ENCODE data around the gene PCDHGA1.

The PCDHGA1 gene

GRCh38 chr5:141490271-141490670, 160.0 kb downstream of the PCDHGA1 start:
- DNase-seq: no peak

GRCh38 chr5:141490771-141491170, 160.5 kb downstream of the PCDHGA1 start:
- no peak for DNase-seq

GRCh38 chr5:141491323-141492167, 161.2 kb downstream of the PCDHGA1 start:
- DNase-seq: no peak

GRCh38 chr5:141492168-141492885, 162.0 kb downstream of the PCDHGA1 start:
- peak in 14 of 58 donors; percentile 29 to 61 (median 42) for DNase-seq

- peak in 42 of 58 donors; percentile 21 to 82 (median 54) for DNase-seq
Measured at GRCh38 chr5:141493500-141494422, 163.4 kb downstream of the PCDHGA1 start.

- DNase-seq: peak in 19 of 58 donors; percentile 27 to 60 (median 46)
Measured at GRCh38 chr5:141494761-141495452, 164.6 kb downstream of the PCDHGA1 start.

- DNase-seq: no peak
Measured at GRCh38 chr5:141495453-141495811, 165.1 kb downstream of the PCDHGA1 start.

GRCh38 chr5:141496038-141496437, 165.7 kb downstream of the PCDHGA1 start:
- DNase-seq: peak in 1 of 58 donors; percentile 24

GRCh38 chr5:141501761-141502160, 171.4 kb downstream of the PCDHGA1 start:
- no peak for DNase-seq

GRCh38 chr5:141503681-141504080, 173.4 kb downstream of the PCDHGA1 start:
- DNase-seq: no peak

GRCh38 chr5:141504216-141504615, 173.9 kb downstream of the PCDHGA1 start:
- no peak for DNase-seq

- DNase-seq: no peak
Measured at GRCh38 chr5:141506381-141507155, 176.3 kb downstream of the PCDHGA1 start.

- DNase-seq: no peak
Measured at GRCh38 chr5:141507387-141508091, 177.2 kb downstream of the PCDHGA1 start.

- peak in 4 of 58 donors; percentile 48 to 71 (median 59) for DNase-seq
Measured at GRCh38 chr5:141508440-141508797, 178.1 kb downstream of the PCDHGA1 start.

GRCh38 chr5:141508798-141509611, 178.7 kb downstream of the PCDHGA1 start:
- DNase-seq: peak in 33 of 58 donors; percentile 30 to 79 (median 57)

GRCh38 chr5:141510160-141510559, 179.8 kb downstream of the PCDHGA1 start:
- no peak for DNase-seq

GRCh38 chr5:141510850-141511601, 180.7 kb downstream of the PCDHGA1 start:
- DNase-seq: no peak
